A549 (cell line): ENCODE measurements around the gene SLC26A3. TPM values are rescaled to one million over a fixed set of nuclear protein-coding genes. Genes with fewer than 3 reads are reported as not detected.

Source experiments
- ATAC-seq, 2 experiments: fragments of 200-7000 bp in 1 of 2; fragments of >200 bp in 1 of 2; cut with Nextera tagmentation in 1 of 2; cut with Tn5 transposase in 1 of 2; 3 replicates each; pipeline versions ENCODE4 v1.8.0 to v1.9.1; 2018 to 2020; ENCODE audit warnings: mild to moderate bottlenecking in 1 of 2, moderate library complexity in 1 of 2
- CTCF ChIA-PET: fragments of 300-600 bp; sonication (Branson Sonifier 250); formaldehyde crosslinking; extraction: SDS; loops from one replicate; lab custom pipeline; 2021; ENCODE audit warnings: antibody characterized with exemption, inconsistent platforms; lab: Yijun Ruan, JAX
- POLR2A ChIA-PET: fragments of 350-600 bp; formaldehyde crosslinking; extraction: SDS; loops from one replicate; lab custom pipeline; 2021; ENCODE audit warnings: antibody characterized with exemption, inconsistent platforms; lab: Yijun Ruan, JAX
- DNase-seq, 2 experiments: peaks; one replicate each; pipeline versions ENCODE4 v3.0.0 to v3.0.0-alpha.2; 2011 to 2016; ENCODE audit warnings: low read depth in 1 of 2, low spot score in 1 of 2
- FAIRE-seq: peaks from 2 replicates; lab custom pipeline; 2011; peaks lifted over from hg19 to GRCh38; lab: Jason Lieb, UNC
- H3K27ac ChIP-seq, 2 experiments: fragments of >200 bp; sonication (Bioruptor Twin); formaldehyde crosslinking; 3 replicates each; pipeline ENCODE4 v1.5.1; 2016 to 2017
- H3K4me1 ChIP-seq: fragments of >200 bp; sonication (Bioruptor Twin); formaldehyde crosslinking; 3 replicates; pipeline ENCODE4 v1.6.1; 2016
- H3K4me2 ChIP-seq: fragments of >200 bp; sonication (Bioruptor Twin); formaldehyde crosslinking; 3 replicates; pipeline ENCODE4 v1.6.1; 2016
- H3K4me3 ChIP-seq: fragments of >200 bp; sonication (Bioruptor Twin); formaldehyde crosslinking; 3 replicates; pipeline ENCODE4 v1.5.1; 2016
- H3K9me3 ChIP-seq: fragments of >200 bp; sonication (Bioruptor Twin); formaldehyde crosslinking; 3 replicates; pipeline ENCODE4 v1.6.1; 2016
- BHLHE40 ChIP-seq: IDR thresholded peaks from 2 replicates; pipeline ENCODE4 v1.6.1; 2012; ENCODE audit warnings: low read depth, low read length, inconsistent platforms
- CBX2 ChIP-seq: fragments of 200-600 bp; sonication (generic); IDR thresholded peaks from 2 replicates; pipeline ENCODE4 v1.6.1; 2016; ENCODE audit warnings: low read depth, mild to moderate bottlenecking, borderline replicate concordance
- CEBPB ChIP-seq, 2 experiments: fragments of >200 bp in 1 of 2; sonication (Bioruptor Twin) in 1 of 2; formaldehyde crosslinking in 1 of 2; IDR thresholded peaks; 2 replicates each; pipeline ENCODE4 v1.6.1; 2012 to 2016
- EHF ChIP-seq: fragments of 250-450 bp; sonication (Bioruptor Pico); IDR thresholded peaks from 2 replicates; pipeline ENCODE4 v1.5.0; 2020; ENCODE audit warnings: mild to moderate bottlenecking
- EHMT2 ChIP-seq: fragments of 200-600 bp; sonication (generic); IDR thresholded peaks from 2 replicates; pipeline ENCODE4 v1.6.1; 2016; ENCODE audit warnings: antibody characterized with exemption, low read depth, mild to moderate bottlenecking, moderate library complexity
- FOSL2 ChIP-seq, 2 experiments: fragments of 450-650 bp in 1 of 2; fragments of >200 bp in 1 of 2; sonication (Bioruptor Twin) in 1 of 2; formaldehyde crosslinking; IDR thresholded peaks; 2 replicates each; pipeline versions ENCODE4 v1.5.0 to v1.6.1; 2016 to 2020; ENCODE audit warnings: mild to moderate bottlenecking in 1 of 2, moderate library complexity in 1 of 2
- HDAC2 ChIP-seq: fragments of 200-600 bp; sonication (generic); IDR thresholded peaks from 2 replicates; pipeline ENCODE4 v1.6.1; 2016
- HOXB13 ChIP-seq: fragments of 250-450 bp; sonication (Bioruptor Pico); IDR thresholded peaks from 2 replicates; pipeline ENCODE4 v1.5.0; 2020; ENCODE audit warnings: low read depth, mild to moderate bottlenecking, moderate library complexity
- HOXB5 ChIP-seq: fragments of 250-450 bp; sonication (Bioruptor Pico); IDR thresholded peaks from 2 replicates; pipeline ENCODE4 v1.5.0; 2020; ENCODE audit warnings: mild to moderate bottlenecking, moderate library complexity
- JUNB ChIP-seq: fragments of >200 bp; sonication (Bioruptor Twin); formaldehyde crosslinking; IDR thresholded peaks from 2 replicates; pipeline ENCODE4 v1.6.1; 2016
- KDM1A ChIP-seq: fragments of 200-600 bp; sonication (generic); IDR thresholded peaks from 2 replicates; pipeline ENCODE4 v1.6.1; 2016; ENCODE audit warnings: low read depth, mild to moderate bottlenecking
- NFE2L2 ChIP-seq: fragments of 150-350 bp; conservative IDR thresholded peaks from 2 replicates; pipeline ENCODE4 v1.6.1; 2014; ENCODE audit warnings: low read length
- PHF8 ChIP-seq: fragments of 200-600 bp; sonication (generic); IDR thresholded peaks from 2 replicates; pipeline ENCODE4 v1.6.1; 2016; ENCODE audit warnings: low read depth, mild to moderate bottlenecking, antibody characterized with exemption, moderate library complexity, borderline replicate concordance
- POLR2A ChIP-seq: IDR thresholded peaks from 2 replicates; pipeline ENCODE4 v1.6.1; 2012; ENCODE audit warnings: mild to moderate bottlenecking, low read length
- POLR2AphosphoS2 ChIP-seq: conservative IDR thresholded peaks from 2 replicates; pipeline ENCODE4 v1.6.1; 2012; ENCODE audit warnings: low read length, improper control_type of control experiment, inconsistent platforms
- RARB ChIP-seq: fragments of 250-450 bp; sonication (Bioruptor Pico); IDR thresholded peaks from 2 replicates; pipeline ENCODE4 v1.8.0; 2021; ENCODE audit warnings: mild to moderate bottlenecking, moderate library complexity
- SMC3 ChIP-seq: fragments of >200 bp; sonication (Bioruptor Twin); formaldehyde crosslinking; IDR thresholded peaks from 3 replicates; pipeline ENCODE4 v1.6.1; 2018; ENCODE audit warnings: inconsistent platforms
- ZFP36 ChIP-seq: fragments of 450-650 bp; IDR thresholded peaks from 2 replicates; pipeline ENCODE4 v1.6.1; 2014; ENCODE audit warnings: borderline replicate concordance; ENCODE audit not compliant: partially characterized antibody
- ZSCAN20 ChIP-seq: fragments of 250-450 bp; sonication (Bioruptor Pico); IDR thresholded peaks from 2 replicates; pipeline ENCODE4 v1.8.0; 2022; ENCODE audit warnings: mild to moderate bottlenecking, moderate library complexity
- WGBS: methylation state at CpG from one replicate; pipeline ENCODE4 v1.1.6; 2017; ENCODE audit errors: missing lambda C conversion rate; 5-methylcytosine and 5-hydroxymethylcytosine counted together
- polyA plus RNA-seq, 4 experiments: library from polyadenylated mRNA; depleted of rRNA in 3 of 4; stranded (reverse); fragments of >200 nt; fragmentation: RNase III in 1 of 4; extraction: RNeasy Plus Mini Kit Qiagen cat#74134 plus additional on column Dnase treatment in 1 of 4; gene quantifications; 2 replicates in 3 of 4; 3 replicates in 1 of 4; pipeline ENCODE4 v1.2.3, GENCODE V29; 2011 to 2017
- TF ChIP-seq, protein P1 (sequence below): fragments of 250-450 bp; sonication (Bioruptor Pico); IDR thresholded peaks from 2 replicates; pipeline ENCODE4 v1.5.0; 2020; ENCODE audit warnings: low read depth, mild to moderate bottlenecking, moderate library complexity
- TF ChIP-seq, protein P2 (sequence below): fragments of 450-650 bp; IDR thresholded peaks from 2 replicates; pipeline ENCODE4 v1.6.1; 2014; ENCODE audit warnings: antibody characterized with exemption

SLC26A3 gene
- polyA plus RNA-seq, 2 of the 4 experiments (the other 2 are of a cell fraction), result not detected

DNA sequence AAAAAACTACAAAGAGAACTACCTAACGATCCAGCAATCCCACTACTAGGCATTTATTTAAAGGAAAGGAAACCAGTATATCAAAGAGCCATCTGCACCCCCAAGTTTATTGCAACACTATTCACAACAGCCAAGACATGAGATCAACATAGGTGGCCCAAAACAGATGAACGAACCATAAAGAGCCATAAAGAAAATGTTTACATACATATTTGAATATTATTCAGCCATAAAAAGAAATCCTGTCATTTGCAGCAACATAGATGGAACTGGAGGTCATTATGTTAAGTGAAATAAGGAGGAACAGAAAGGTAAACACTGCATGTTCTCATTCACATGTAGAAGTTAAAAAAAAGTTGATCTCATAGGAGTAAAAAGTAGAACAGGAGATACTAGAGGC is 15.6 kb upstream of the SLC26A3 start:
- no peak overlapping the region for H3K4me3 ChIP-seq
- no peak for DNase-seq
- CTCF ChIA-PET, result no interaction called here
- TF ChIP-seq, protein P1, sequence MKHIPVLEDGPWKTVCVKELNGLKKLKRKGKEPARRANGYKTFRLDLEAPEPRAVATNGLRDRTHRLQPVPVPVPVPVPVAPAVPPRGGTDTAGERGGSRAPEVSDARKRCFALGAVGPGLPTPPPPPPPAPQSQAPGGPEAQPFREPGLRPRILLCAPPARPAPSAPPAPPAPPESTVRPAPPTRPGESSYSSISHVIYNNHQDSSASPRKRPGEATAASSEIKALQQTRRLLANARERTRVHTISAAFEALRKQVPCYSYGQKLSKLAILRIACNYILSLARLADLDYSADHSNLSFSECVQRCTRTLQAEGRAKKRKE (CRISPR knock-in tag), result no peak
- TF ChIP-seq EHF (CRISPR knock-in tag) (no peak), CEBPB (IDR thresholded peaks at IDR 0.05) (no peak), ZSCAN20 (CRISPR knock-in tag) (no peak), RARB (CRISPR knock-in tag) (no peak), NFE2L2 (no peak)
- TF ChIP-seq, all 56 proteins: peak for 0
- H3K4me1 ChIP-seq, result no peaks in the 10 kb centered on the region
- no peak for FAIRE-seq
- H3K9me3 ChIP-seq, result 0 out of 3 replicates have a peak, but pooled peaks cover 3% of the 10 kb centered on the region
- WGBS, result 19% methylated on average over 2 of the region's 2 CpGs
- no peak overlapping the region for H3K27ac ChIP-seq
- H3K4me2 ChIP-seq, result no peak overlapping the region
- no peak for ATAC-seq
- POLR2A ChIA-PET, result no interaction called here

DNA sequence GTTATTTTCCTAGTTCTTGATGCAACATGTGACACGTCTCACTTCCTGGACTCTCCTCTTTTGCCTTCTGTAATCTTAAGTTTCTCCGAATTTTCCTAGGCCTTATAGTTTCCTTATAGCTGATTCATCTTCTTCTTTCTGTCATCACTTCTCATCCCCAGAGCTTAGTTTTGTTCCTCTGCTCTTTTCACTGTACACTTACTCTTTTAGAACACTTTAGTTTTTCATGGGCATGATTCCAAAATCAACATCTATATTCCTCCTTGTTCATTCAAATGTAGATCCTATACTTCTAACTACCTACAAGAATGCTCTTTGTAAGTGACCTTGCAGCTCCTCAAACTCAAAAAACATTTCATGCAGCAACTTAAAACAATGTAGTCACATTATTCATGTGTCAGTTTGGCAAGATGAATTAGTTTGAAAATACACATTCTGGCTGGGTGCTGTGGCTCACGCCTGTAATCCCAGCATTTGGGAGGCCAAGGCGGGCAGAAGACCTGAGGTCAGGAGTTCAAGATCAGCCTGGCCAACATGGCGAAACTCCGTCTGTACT is 13.1 kb upstream of the SLC26A3 start:
- Histone ChIP-seq H3K9me3 (0 out of 3 replicates have a peak, but pooled peaks cover 3% of the 10 kb centered on the region), H3K4me1 (no peaks in the 10 kb centered on the region), H3K4me2 (no peak overlapping the region), H3K27ac (no peak overlapping the region), H3K4me3 (no peak overlapping the region)
- WGBS, result 81% methylated on average over 6 of the region's 6 CpGs
- ChIA-PET POLR2A (no interaction called here), CTCF (interaction anchor here (0.6 kb wide), 1 partner anchor 288 kb away, joined by 4 read pairs; no protein-coding TSS in a partner anchor)
- FAIRE-seq (peak; percentile 51), DNase-seq (no peak), ATAC-seq (no peak)
- TF ChIP-seq POLR2A, result no peak
- no peak for TF ChIP-seq HOXB5 (CRISPR knock-in tag)
- no peak for TF ChIP-seq FOSL2 (IDR thresholded peaks at IDR 0.05)
- TF ChIP-seq FOSL2 (CRISPR knock-in tag; IDR thresholded peaks at IDR 0.05), result no peak
- no peak for TF ChIP-seq POLR2AphosphoS2
- TF ChIP-seq, protein P1 (CRISPR knock-in tag), result no peak
- TF ChIP-seq HDAC2, result no peak
- no peak for TF ChIP-seq BHLHE40
- TF ChIP-seq KDM1A, result no peak
- TF ChIP-seq EHMT2, result no peak
- no peak for TF ChIP-seq ZFP36
- no peak for TF ChIP-seq ZSCAN20 (CRISPR knock-in tag)
- TF ChIP-seq SMC3, result no peak
- no peak for TF ChIP-seq HOXB13 (CRISPR knock-in tag)
- no peak for TF ChIP-seq JUNB
- TF ChIP-seq, protein P2, sequence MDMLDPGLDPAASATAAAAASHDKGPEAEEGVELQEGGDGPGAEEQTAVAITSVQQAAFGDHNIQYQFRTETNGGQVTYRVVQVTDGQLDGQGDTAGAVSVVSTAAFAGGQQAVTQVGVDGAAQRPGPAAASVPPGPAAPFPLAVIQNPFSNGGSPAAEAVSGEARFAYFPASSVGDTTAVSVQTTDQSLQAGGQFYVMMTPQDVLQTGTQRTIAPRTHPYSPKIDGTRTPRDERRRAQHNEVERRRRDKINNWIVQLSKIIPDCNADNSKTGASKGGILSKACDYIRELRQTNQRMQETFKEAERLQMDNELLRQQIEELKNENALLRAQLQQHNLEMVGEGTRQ, result no peak
- TF ChIP-seq CBX2, result no peak

DNA sequence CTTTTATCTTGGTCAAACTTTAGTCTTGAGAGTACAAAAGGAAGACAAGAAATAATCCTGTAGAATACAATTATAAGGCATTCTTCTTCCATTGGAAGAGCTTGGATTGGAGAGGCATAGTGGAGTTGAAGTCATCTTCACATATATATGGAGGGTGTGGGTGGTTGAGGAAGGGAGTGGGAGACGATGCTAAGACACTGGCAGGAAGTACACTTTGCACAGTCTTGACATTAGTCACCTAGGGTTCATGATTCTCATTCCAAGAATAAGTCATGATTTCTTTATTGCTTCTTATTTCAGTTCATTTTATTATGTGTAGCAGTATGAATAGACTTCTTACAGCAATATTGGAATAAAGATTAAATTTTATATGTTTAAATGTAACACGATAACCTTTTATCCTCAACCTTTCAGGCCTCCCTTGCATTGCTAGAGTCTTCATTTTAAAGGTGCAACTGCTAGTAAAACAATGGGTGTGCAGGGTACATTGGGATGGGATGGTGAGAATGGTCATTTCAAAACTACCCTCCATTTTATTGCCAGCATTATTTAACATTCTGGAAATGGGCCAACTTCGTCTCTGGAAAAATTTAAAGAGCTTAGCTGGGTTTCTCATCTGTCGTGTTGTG is 12.3 kb upstream of the SLC26A3 start:
- no peak for TF ChIP-seq PHF8
- no peak for TF ChIP-seq HDAC2
- WGBS, result 51% methylated on average over 4 of the region's 4 CpGs
- H3K4me1 ChIP-seq, result no peaks in the 10 kb centered on the region
- CTCF ChIA-PET, result interaction anchor here (0.6 kb wide), 1 partner anchor 288 kb away, joined by 4 read pairs; no protein-coding TSS in a partner anchor
- POLR2A ChIA-PET, result interaction anchor here (0.9 kb wide), 1 partner anchor 43 kb away, joined by 3 read pairs; no protein-coding TSS in a partner anchor
- no peak for ATAC-seq
- no peak overlapping the region for H3K4me2 ChIP-seq
- no peak overlapping the region for H3K4me3 ChIP-seq
- DNase-seq, result no peak
- 0 out of 3 replicates have a peak, but pooled peaks cover 3% of the 10 kb centered on the region for H3K9me3 ChIP-seq
- no peak for FAIRE-seq
- no peak overlapping the region for H3K27ac ChIP-seq
